Panc1 (cell line): ENCODE data around the gene TRAF3IP3. TPM values are rescaled to one million over a fixed set of nuclear protein-coding genes. Genes with fewer than 3 reads are reported as not detected.

Experiments used
- ATAC-seq: fragments of 200-7000 bp; cut with Tn5 transposase; 2 replicates; pipeline ENCODE4 v1.9.1; 2020; ENCODE audit warnings: mild to moderate bottlenecking, moderate library complexity
- BruUV-seq: library from RNA; stranded (reverse); fragments of 400-500 nt; replicated peaks from 2 replicates; lab custom pipeline; 2021; lab: Mats Ljungman, UMichigan
- CTCF ChIA-PET: fragments of 300-600 bp; sonication (Branson Sonifier 250); formaldehyde crosslinking; loops from one replicate; lab custom pipeline; 2022; ENCODE audit warnings: antibody characterized with exemption; lab: Charles Lee
- POLR2A ChIA-PET: fragments of 300-600 bp; sonication (Branson Sonifier 250); formaldehyde crosslinking; loops from one replicate; lab custom pipeline; 2022; ENCODE audit warnings: antibody characterized with exemption; lab: Charles Lee
- DNase-seq: peaks from one replicate; pipeline ENCODE4 v3.0.0-alpha.2; 2010; ENCODE audit warnings: low read depth, low spot score
- H3K27ac ChIP-seq: 2 replicates; pipeline ENCODE4 v1.5.1; 2011; ENCODE audit warnings: mild to moderate bottlenecking, low read length, inconsistent platforms
- H3K27me3 ChIP-seq: fragments of 200-500 bp; sonication (Bioruptor generic); 2 replicates; pipeline ENCODE4 v1.6.0; 2014; ENCODE audit warnings: low read length, inconsistent platforms; ENCODE audit not compliant: control insufficient read depth, insufficient read depth
- H3K36me3 ChIP-seq: fragments of 200-500 bp; sonication (Bioruptor generic); 2 replicates; pipeline ENCODE4 v1.5.1; 2014; ENCODE audit warnings: inconsistent platforms, mild to moderate bottlenecking, low read length, moderate library complexity; ENCODE audit not compliant: control insufficient read depth, insufficient read depth
- H3K4me1 ChIP-seq: 2 replicates; pipeline ENCODE4 v1.5.1; 2011; ENCODE audit warnings: inconsistent platforms, mild to moderate bottlenecking, low read length, moderate library complexity; ENCODE audit not compliant: control insufficient read depth, insufficient read depth
- H3K4me3 ChIP-seq, 2 experiments: 2 replicates each; pipeline ENCODE4 v1.5.1; 2011 to 2012; ENCODE audit warnings: low read depth in 2 of 2, low read length in 2 of 2, mild to moderate bottlenecking in 2 of 2, inconsistent platforms in 1 of 2, moderate library complexity in 1 of 2
- H3K9me3 ChIP-seq: fragments of 200-500 bp; sonication (Bioruptor generic); 2 replicates; pipeline ENCODE4 v1.5.1; 2014; ENCODE audit warnings: low read depth, mild to moderate bottlenecking, inconsistent platforms, low read length, moderate library complexity; ENCODE audit not compliant: control insufficient read depth, insufficient read depth
- CTCF ChIP-seq: fragments of 450-650 bp; IDR thresholded peaks from 2 replicates; pipeline ENCODE4 v1.5.1; 2017; ENCODE audit warnings: mild to moderate bottlenecking
- POLR2AphosphoS5 ChIP-seq: IDR thresholded peaks from 2 replicates; pipeline ENCODE4 v1.6.1; 2012; ENCODE audit warnings: mild to moderate bottlenecking, low read depth, low read length, moderate library complexity
- REST ChIP-seq, 2 experiments: IDR thresholded peaks; 2 replicates each; pipeline ENCODE4 v1.6.1; 2011 to 2012; ENCODE audit warnings: low read depth in 2 of 2, control low read depth in 1 of 2, low read length in 1 of 2, mild to moderate bottlenecking in 1 of 2, moderate library complexity in 1 of 2; ENCODE audit not compliant: insufficient read depth in 1 of 2
- SIN3A ChIP-seq: IDR thresholded peaks from 2 replicates; pipeline ENCODE4 v1.6.1; 2012; ENCODE audit warnings: low read depth, mild to moderate bottlenecking, low read length, moderate library complexity, borderline replicate concordance; ENCODE audit not compliant: insufficient read depth
- TCF7L2 ChIP-seq: IDR thresholded peaks from 2 replicates; pipeline ENCODE4 v1.6.1; 2011; ENCODE audit warnings: mild to moderate bottlenecking, low read depth, low read length, inconsistent platforms
- in situ Hi-C: cut with HindIII; loops from 2 replicates; pipeline ENCODE4 v1.10.0; 2016; ENCODE audit warnings: low sequenced_read_pairs, low pct_unique_long_range_greater_than_20kb
- intact Hi-C: fragments of 100-400 bp; cut with micrococcal nuclease; formaldehyde crosslinking; loops from one replicate; pipeline ENCODE4 v1.10.0; 2022; ENCODE audit not compliant: unreplicated experiment
- total RNA-seq: library from RNA; stranded (reverse); gene quantifications from one replicate; pipeline ENCODE4 v1.2.1, GENCODE V29; 2021; ENCODE audit not compliant: unreplicated experiment

Gene TRAF3IP3
- total RNA-seq, 1 experiment from 2014 or later = 0.67 TPM

- DNase-seq (no peak), ATAC-seq (no peak)
- H3K4me3 ChIP-seq = no peak overlapping the region
- no TSS peak for BruUV-seq
- no peaks in the 10 kb centered on the region for H3K36me3 ChIP-seq
- ChIA-PET CTCF (no interaction called here), POLR2A (no interaction called here)
- H3K9me3 ChIP-seq = no peaks in the 10 kb centered on the region
- peaks cover 9% of the 10 kb centered on the region for H3K4me1 ChIP-seq
- H3K27me3 ChIP-seq = no peaks in the 10 kb centered on the region; the same call in 1 of the 2 replicates
- in situ Hi-C loops = no loop called here
- intact Hi-C loops = no loop called here
- H3K27ac ChIP-seq = no peak overlapping the region
- TF ChIP-seq POLR2AphosphoS5 (no peak), TCF7L2 (no peak), CTCF (no peak), SIN3A (no peak), REST (IDR thresholded peaks at IDR 0.05; ENCODE audit: insufficient read depth in 1 of 2, low read depth in 2 of 2, low read length in 1 of 2) (no peak)
These were observed 63.2 kb downstream of the TRAF3IP3 start for GRCh38 chr1:209819058-209819457.

- ChIA-PET POLR2A (no interaction called here), CTCF (no interaction called here)
- no peak overlapping the region for H3K27ac ChIP-seq
- BruUV-seq = no TSS peak
- in situ Hi-C loops (no loop called here), intact Hi-C loops (no loop called here)
- TF ChIP-seq SIN3A (no peak), REST (IDR thresholded peaks at IDR 0.05; ENCODE audit: insufficient read depth in 1 of 2, low read depth in 2 of 2, low read length in 1 of 2) (no peak), POLR2AphosphoS5 (no peak), CTCF (no peak), TCF7L2 (no peak)
- H3K4me3 ChIP-seq = no peak overlapping the region
- H3K9me3 ChIP-seq = no peaks in the 10 kb centered on the region
- ATAC-seq = no peak
- no peaks in the 10 kb centered on the region for H3K36me3 ChIP-seq
- peaks cover 9% of the 10 kb centered on the region for H3K4me1 ChIP-seq
- no peak for DNase-seq
- no peaks in the 10 kb centered on the region; the same call in 1 of the 2 replicates for H3K27me3 ChIP-seq
These were observed 65.1 kb downstream of the TRAF3IP3 start for GRCh38 chr1:209820986-209821385.
